HG02870 (cell line): ENCODE results near the gene RAD54L.
"Not testable (repeated sequence)": the region's sequence is repeated elsewhere in the genome, so short reads cannot be mapped to it uniquely, and the experiment has no call there.

Source experiments
- ATAC-seq: cut with Tn5 transposase; IDR thresholded peaks from one replicate; pipeline ENCODE4 v1.9.1; 2021; ENCODE audit warnings: mild to moderate bottlenecking, moderate library complexity; ENCODE audit not compliant: unreplicated experiment

The RAD54L gene

GRCh38 chr1:46317323-46317722 lies 69.8 kb downstream of the RAD54L start:
- no peak for ATAC-seq

GRCh38 chr1:46319301-46319700 lies 71.7 kb downstream of the RAD54L start:
- ATAC-seq: not testable (repeated sequence)

GRCh38 chr1:46319960-46320914 lies 72.7 kb downstream of the RAD54L start:
- ATAC-seq: not testable (repeated sequence)

- not testable (repeated sequence) for ATAC-seq
Observed at GRCh38 chr1:46322191-46322590, 74.6 kb downstream of the RAD54L start.

- ATAC-seq: peak; percentile 49
Observed at GRCh38 chr1:46325285-46326076, 77.9 kb downstream of the RAD54L start.
